Peyer's patch (tissue), 4 donors: ENCODE data around the gene PRSS53. TPM values are rescaled to one million over a fixed set of nuclear protein-coding genes. Genes with fewer than 3 reads are reported as not detected.
A peak's percentile ranks its signal among the peaks of the same experiment; 100 is the strongest.

Experiments used
- DNase-seq, 3 donors: peaks; one replicate each; pipeline ENCODE4 v3.0.0-alpha.2; 2017 to 2019
- H3K27ac ChIP-seq, 4 donors: fragments of 200-600 bp; sonication (generic); one replicate each; pipeline ENCODE4 v1.5.1; 2016 to 2019
- H3K27me3 ChIP-seq, 2 donors: fragments of 200-600 bp; sonication (generic); one replicate each; pipeline ENCODE4 v1.5.1; 2019
- H3K36me3 ChIP-seq, 3 donors: fragments of 200-600 bp; sonication (generic); one replicate each; pipeline ENCODE4 v1.5.1; 2016 to 2019
- H3K4me1 ChIP-seq, 4 donors: fragments of 200-600 bp; sonication (generic); one replicate each; pipeline ENCODE4 v1.5.1; 2016 to 2019
- H3K4me3 ChIP-seq, 4 donors: fragments of 200-600 bp; sonication (generic); 1 replicate in 3 of 4; 2 replicates in 1 of 4; pipeline ENCODE4 v1.5.1; 2016 to 2019; ENCODE audit warnings: mild to moderate bottlenecking in 1 of 4
- H3K9me3 ChIP-seq, 4 donors: fragments of 200-600 bp; sonication (generic); one replicate each; pipeline ENCODE4 v1.5.1; 2016 to 2019; ENCODE audit warnings: mild to moderate bottlenecking in 1 of 4
- CTCF ChIP-seq, 6 experiments: fragments of 450-650 bp in 4 of 6; fragments of 200-600 bp in 2 of 6; sonication (generic) in 1 of 6; IDR thresholded peaks; one replicate each; pipeline ENCODE4 v1.5.1; 2017 to 2019; ENCODE audit warnings: antibody characterized with exemption in 6 of 6, mild to moderate bottlenecking in 3 of 6, moderate library complexity in 1 of 6
- POLR2A ChIP-seq, 2 donors: fragments of 450-650 bp; IDR thresholded peaks; one replicate each; pipeline ENCODE4 v1.5.1; 2017; ENCODE audit warnings: antibody characterized with exemption in 2 of 2, mild to moderate bottlenecking in 2 of 2, moderate library complexity in 2 of 2
- total RNA-seq, 4 donors: library from RNA; depleted of rRNA; stranded (reverse); fragments of >200 nt; gene quantifications; one replicate each; pipeline ENCODE4 v1.1.0, GENCODE V29; 2016

The PRSS53 gene
- total RNA-seq, 4 donors from 2014 or later, result 6.8 to 18.4 (median 12.0) TPM

- Histone ChIP-seq H3K4me3 (no peak overlapping the region), H3K9me3 (no peaks in the 10 kb centered on the region), H3K4me1 (peaks cover 0 to 4% (median 0%) of the 10 kb centered on the region in 4 donors), H3K27me3 (no peaks in the 10 kb centered on the region), H3K27ac (no peak overlapping the region), H3K36me3 (no peaks in the 10 kb centered on the region)
- no peak for DNase-seq
- TF ChIP-seq POLR2A (IDR thresholded peaks at IDR 0.05) (no peak), CTCF (IDR thresholded peaks at IDR 0.05) (no peak)
Observed at GRCh38 chr16:31050280-31051030, 38.3 kb downstream of the PRSS53 start.

- H3K27me3 ChIP-seq, result no peaks in the 10 kb centered on the region
- H3K27ac ChIP-seq, result peak overlapping the region in 2 of 4 donors; percentile 58 to 74
- no peaks in the 10 kb centered on the region for H3K9me3 ChIP-seq
- peaks cover 0 to 22% (median 2%) of the 10 kb centered on the region in 3 donors for H3K36me3 ChIP-seq
- no peak overlapping the region for H3K4me3 ChIP-seq
- no peak for DNase-seq
- TF ChIP-seq POLR2A (IDR thresholded peaks at IDR 0.05) (no peak), CTCF (IDR thresholded peaks at IDR 0.05) (no peak)
- peaks cover 0 to 13% (median 0%) of the 10 kb centered on the region in 4 donors for H3K4me1 ChIP-seq
Observed at GRCh38 chr16:31043898-31044481, 44.8 kb downstream of the PRSS53 start.

- peak overlapping the region in 2 of 4 donors; percentile 22 to 43 for H3K27ac ChIP-seq
- peaks cover 0 to 13% (median 0%) of the 10 kb centered on the region in 4 donors for H3K4me1 ChIP-seq
- peaks cover 0 to 29% (median 2%) of the 10 kb centered on the region in 3 donors for H3K36me3 ChIP-seq
- no peaks in the 10 kb centered on the region for H3K27me3 ChIP-seq
- H3K4me3 ChIP-seq, result no peak overlapping the region
- no peak for TF ChIP-seq POLR2A (IDR thresholded peaks at IDR 0.05)
- TF ChIP-seq CTCF (IDR thresholded peaks at IDR 0.05), result no peak
- no peaks in the 10 kb centered on the region for H3K9me3 ChIP-seq
- DNase-seq, result no peak
Observed at GRCh38 chr16:31043352-31043751, 45.4 kb downstream of the PRSS53 start.

DNA sequence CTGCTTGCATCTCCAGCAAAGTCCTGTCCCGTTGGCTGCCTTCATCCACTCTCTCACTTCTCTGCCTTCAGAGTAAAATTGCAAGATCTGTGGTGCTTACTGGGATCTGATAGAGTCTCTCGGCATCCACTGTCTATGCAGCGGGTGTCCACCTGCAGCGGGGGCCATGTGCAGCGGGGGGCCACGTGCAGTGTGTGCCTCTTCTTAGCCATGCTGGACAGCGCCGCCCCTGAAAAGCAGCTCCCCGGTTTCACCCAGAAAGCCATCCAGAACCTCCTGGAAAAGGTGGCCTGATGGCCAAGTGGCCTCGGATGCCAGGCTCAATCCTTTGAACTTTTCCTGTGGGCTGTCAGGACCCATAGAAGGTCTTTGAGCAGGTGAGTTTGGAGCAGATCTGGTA, 45.9 kb downstream of the PRSS53 start:
- peak overlapping the region in 1 of 4 donors; percentile 43 for H3K27ac ChIP-seq
- DNase-seq, result no peak
- peaks cover 0 to 13% (median 0%) of the 10 kb centered on the region in 4 donors for H3K4me1 ChIP-seq
- no peak overlapping the region for H3K4me3 ChIP-seq
- no peaks in the 10 kb centered on the region for H3K9me3 ChIP-seq
- peaks cover 0 to 34% (median 2%) of the 10 kb centered on the region in 3 donors for H3K36me3 ChIP-seq
- H3K27me3 ChIP-seq, result no peaks in the 10 kb centered on the region
- no peak for TF ChIP-seq CTCF (IDR thresholded peaks at IDR 0.05)
- no peak for TF ChIP-seq POLR2A (IDR thresholded peaks at IDR 0.05)

DNA sequence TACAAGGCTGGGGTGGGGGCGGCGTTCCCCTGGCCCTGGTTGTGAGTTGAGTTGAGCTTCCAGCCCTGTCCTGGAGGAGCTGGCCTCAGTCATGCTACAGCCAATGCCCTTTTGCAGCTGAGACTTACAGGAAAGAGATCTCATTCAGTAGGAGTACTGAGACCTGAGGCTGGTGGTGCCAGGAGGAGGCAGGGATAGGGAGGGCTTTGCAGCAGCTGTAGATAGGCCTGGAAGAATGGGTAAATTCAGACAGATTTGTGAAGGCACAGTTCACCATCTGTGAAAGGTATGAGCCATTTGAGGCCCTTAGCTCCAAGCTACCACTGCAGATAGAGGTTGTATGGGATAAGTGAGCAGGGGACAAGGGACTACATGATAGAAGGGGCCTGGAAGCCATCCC, 49.8 kb downstream of the PRSS53 start:
- TF ChIP-seq CTCF (IDR thresholded peaks at IDR 0.05), result no peak
- TF ChIP-seq POLR2A (IDR thresholded peaks at IDR 0.05), result no peak
- DNase-seq, result no peak
- no peaks in the 10 kb centered on the region for H3K27me3 ChIP-seq
- no peak overlapping the region for H3K27ac ChIP-seq
- H3K4me3 ChIP-seq, result no peak overlapping the region
- H3K9me3 ChIP-seq, result no peaks in the 10 kb centered on the region
- peaks cover 0 to 47% (median 2%) of the 10 kb centered on the region in 3 donors for H3K36me3 ChIP-seq
- peaks cover 0 to 27% (median 0%) of the 10 kb centered on the region in 4 donors for H3K4me1 ChIP-seq
